ENCODE data around the gene HIPK2. TPM values are rescaled to one million over a fixed set of nuclear protein-coding genes. Genes with fewer than 3 reads are reported as not detected.

HIPK2 gene
- total and polyA plus RNA-seq, 2 experiments from 2014 or later = 7.3 to 16.9 TPM

GRCh38 chr7:139820089-139820488 is 42.3 kb upstream of the HIPK2 start (continued):
- TF ChIP-seq STAT1 (IDR thresholded peaks at IDR 0.05; ENCODE audit: unreplicated experiment) = no peak
- no peak for TF ChIP-seq CREB1 (CRISPR knock-in tag; IDR thresholded peaks at IDR 0.05; ENCODE audit: low read depth)
- TF ChIP-seq REST (IDR thresholded peaks at IDR 0.05; ENCODE audit: unreplicated experiment) = no peak
- TF ChIP-seq CTCF (conservative IDR thresholded peaks at IDR 0.05; ENCODE audit: low read depth in 2 of 2) = no peak
- TF ChIP-seq NANOG (IDR thresholded peaks at IDR 0.05; ENCODE audit: borderline replicate concordance) = no peak
- no peak for TF ChIP-seq EZH2phosphoT487 (IDR thresholded peaks at IDR 0.05; ENCODE audit: unreplicated experiment)
- no peak for TF ChIP-seq ETS1 (IDR thresholded peaks at IDR 0.05)
- no peak for TF ChIP-seq ZNF114 (CRISPR knock-in tag; IDR thresholded peaks at IDR 0.05)

GRCh38 chr7:139817249-139817648 is 39.5 kb upstream of the HIPK2 start:
- H3K27me3 ChIP-seq (ENCODE audit: insufficient read depth) = no peaks in the 10 kb centered on the region
- no peak overlapping the region for H3K4me2 ChIP-seq
- H3K27ac Mint-ChIP-seq = no peak overlapping the region
- H3K4me3 ChIP-seq = no peak overlapping the region
- no peaks in the 10 kb centered on the region for H4K20me1 ChIP-seq (replicated peaks; ENCODE audit: insufficient read depth)
- H3K4me3 Mint-ChIP-seq = no peak overlapping the region
- H3K27me3 Mint-ChIP-seq (ENCODE audit: insufficient read depth, low read depth, poor library complexity) = peaks cover 4% of the 10 kb centered on the region
- peaks cover 9% of the 10 kb centered on the region; the same call in 1 of the 2 replicates for H3K9me2 ChIP-seq (ENCODE audit: insufficient read depth)
- H3K36me3 Mint-ChIP-seq (ENCODE audit: low read depth) = peaks cover 2% of the 10 kb centered on the region; the same call in 2 of the 3 replicates
- no peaks in the 10 kb centered on the region; the same call in 2 of the 3 replicates for H3K4me1 Mint-ChIP-seq
- ATAC-seq (no peak), DNase-seq (ENCODE audit: low spot score) (no peak)
- H3F3A ChIP-seq (replicated peaks; ENCODE audit: low read depth) = no peaks in the 10 kb centered on the region
- no peak overlapping the region for H2AFZ ChIP-seq
- H3K27ac ChIP-seq (ENCODE audit: low read depth) = no peak overlapping the region
- no peaks in the 10 kb centered on the region for H3K4me1 ChIP-seq (ENCODE audit: insufficient read depth)
- no peaks in the 10 kb centered on the region for H3K36me3 ChIP-seq (ENCODE audit: insufficient read depth)
- 0 out of 3 replicates have a peak, but pooled peaks cover 2% of the 10 kb centered on the region for H3K9me3 Mint-ChIP-seq
- H3K79me2 ChIP-seq (replicated peaks; ENCODE audit: insufficient read depth) = no peaks in the 10 kb centered on the region
- TF ChIP-seq EZH2phosphoT487 (IDR thresholded peaks at IDR 0.05; ENCODE audit: unreplicated experiment) (no peak), ZNF114 (CRISPR knock-in tag; IDR thresholded peaks at IDR 0.05) (no peak), POLR2AphosphoS5 (IDR thresholded peaks at IDR 0.05; ENCODE audit: low read depth) (no peak), REST (IDR thresholded peaks at IDR 0.05; ENCODE audit: unreplicated experiment) (no peak), CTCF (conservative IDR thresholded peaks at IDR 0.05; ENCODE audit: low read depth in 2 of 2) (no peak)

Measured in GM23338 (cell line).